Thoracic aorta (tissue), 2 donors: ENCODE data around the gene OR2L8. TPM values are rescaled to one million over a fixed set of nuclear protein-coding genes. Genes with fewer than 3 reads are reported as not detected.

Experiments used
- ATAC-seq: fragments of 150-250 bp; one replicate; pipeline ENCODE4 v1.8.0; 2017; ENCODE audit warnings: low read depth; ENCODE audit not compliant: insufficient number of reproducible peaks, low FRiP score
- DNase-seq: peaks from one replicate; pipeline ENCODE4 v3.0.0-alpha.2; 2020; ENCODE audit warnings: low spot score
- H3K27ac ChIP-seq, 2 donors: fragments of 200-600 bp; sonication (generic); 1 replicate in 1 of 2; 2 replicates in 1 of 2; pipeline ENCODE4 v1.5.1; 2016; ENCODE audit warnings: mild to moderate bottlenecking in 2 of 2, moderate library complexity in 2 of 2
- H3K27me3 ChIP-seq: fragments of 200-600 bp; sonication (generic); replicated peaks from 2 replicates; pipeline ENCODE4 v1.6.0; 2016; ENCODE audit warnings: mild to moderate bottlenecking; ENCODE audit not compliant: insufficient read depth
- H3K36me3 ChIP-seq: fragments of 200-600 bp; sonication (generic); one replicate; pipeline ENCODE4 v1.5.1; 2016
- H3K4me1 ChIP-seq, 2 donors: fragments of 200-600 bp; sonication (generic); 1 replicate in 1 of 2; 2 replicates in 1 of 2; pipeline versions ENCODE4 v1.5.1 to v1.6.0; 2016; ENCODE audit warnings: low read depth in 2 of 2, mild to moderate bottlenecking in 1 of 2; ENCODE audit not compliant: control insufficient read depth in 1 of 2
- H3K4me3 ChIP-seq: fragments of 200-600 bp; sonication (generic); 2 replicates; pipeline ENCODE4 v1.5.1; 2016; ENCODE audit warnings: mild to moderate bottlenecking
- H3K9me3 ChIP-seq: fragments of 200-600 bp; sonication (generic); 2 replicates; pipeline ENCODE4 v1.5.1; 2016
- total RNA-seq, 2 donors: library from RNA; depleted of rRNA; stranded (reverse); fragments of >200 nt; gene quantifications; one replicate each; pipeline versions ENCODE4 v1.1.0 to v1.2.3, GENCODE V29; 2016
- TF ChIP-seq, protein P1 (sequence below): fragments of 200-600 bp; sonication (generic); IDR thresholded peaks from one replicate; pipeline ENCODE4 v1.5.1; 2019; ENCODE audit warnings: antibody characterized with exemption

Gene OR2L8, protein sequence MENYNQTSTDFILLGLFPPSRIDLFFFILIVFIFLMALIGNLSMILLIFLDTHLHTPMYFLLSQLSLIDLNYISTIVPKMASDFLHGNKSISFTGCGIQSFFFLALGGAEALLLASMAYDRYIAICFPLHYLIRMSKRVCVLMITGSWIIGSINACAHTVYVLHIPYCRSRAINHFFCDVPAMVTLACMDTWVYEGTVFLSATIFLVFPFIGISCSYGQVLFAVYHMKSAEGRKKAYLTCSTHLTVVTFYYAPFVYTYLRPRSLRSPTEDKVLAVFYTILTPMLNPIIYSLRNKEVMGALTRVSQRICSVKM
- total RNA-seq, result not detected

DNA sequence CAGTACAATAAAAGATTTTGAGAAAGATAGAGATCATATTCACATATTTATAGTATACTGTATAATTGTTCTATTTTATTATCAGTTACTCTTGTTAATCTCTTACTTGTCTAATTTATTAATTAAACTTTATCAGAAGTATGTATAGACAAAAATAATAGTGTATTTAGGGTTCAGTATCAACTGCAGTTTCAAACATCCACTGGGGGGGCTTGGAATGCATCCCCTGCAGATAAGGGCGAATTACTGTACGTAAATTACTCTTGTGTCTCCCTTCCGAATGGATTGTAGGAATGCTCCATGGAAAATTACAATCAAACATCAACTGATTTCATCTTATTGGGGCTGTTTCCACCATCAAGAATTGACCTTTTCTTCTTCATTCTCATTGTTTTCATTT, at the start of gene OR2L8:
OR2L8 (plus strand) TSS at position 301 of the 400 bp plus-strand sequence; CDS start at position 301, 0 bp downstream.
- Histone ChIP-seq H3K36me3 (no peaks in the 10 kb centered on the region), H3K9me3 (no peaks in the 10 kb centered on the region), H3K4me1 (no peaks in the 10 kb centered on the region), H3K27me3 (no peaks in the 10 kb centered on the region), H3K4me3 (no peak within 1 kb of the TSS), H3K27ac (no peak within 1 kb of the TSS)
- TF ChIP-seq, protein P1, sequence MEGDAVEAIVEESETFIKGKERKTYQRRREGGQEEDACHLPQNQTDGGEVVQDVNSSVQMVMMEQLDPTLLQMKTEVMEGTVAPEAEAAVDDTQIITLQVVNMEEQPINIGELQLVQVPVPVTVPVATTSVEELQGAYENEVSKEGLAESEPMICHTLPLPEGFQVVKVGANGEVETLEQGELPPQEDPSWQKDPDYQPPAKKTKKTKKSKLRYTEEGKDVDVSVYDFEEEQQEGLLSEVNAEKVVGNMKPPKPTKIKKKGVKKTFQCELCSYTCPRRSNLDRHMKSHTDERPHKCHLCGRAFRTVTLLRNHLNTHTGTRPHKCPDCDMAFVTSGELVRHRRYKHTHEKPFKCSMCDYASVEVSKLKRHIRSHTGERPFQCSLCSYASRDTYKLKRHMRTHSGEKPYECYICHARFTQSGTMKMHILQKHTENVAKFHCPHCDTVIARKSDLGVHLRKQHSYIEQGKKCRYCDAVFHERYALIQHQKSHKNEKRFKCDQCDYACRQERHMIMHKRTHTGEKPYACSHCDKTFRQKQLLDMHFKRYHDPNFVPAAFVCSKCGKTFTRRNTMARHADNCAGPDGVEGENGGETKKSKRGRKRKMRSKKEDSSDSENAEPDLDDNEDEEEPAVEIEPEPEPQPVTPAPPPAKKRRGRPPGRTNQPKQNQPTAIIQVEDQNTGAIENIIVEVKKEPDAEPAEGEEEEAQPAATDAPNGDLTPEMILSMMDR, result no peak
- no peak for DNase-seq
- no peak for ATAC-seq

DNA sequence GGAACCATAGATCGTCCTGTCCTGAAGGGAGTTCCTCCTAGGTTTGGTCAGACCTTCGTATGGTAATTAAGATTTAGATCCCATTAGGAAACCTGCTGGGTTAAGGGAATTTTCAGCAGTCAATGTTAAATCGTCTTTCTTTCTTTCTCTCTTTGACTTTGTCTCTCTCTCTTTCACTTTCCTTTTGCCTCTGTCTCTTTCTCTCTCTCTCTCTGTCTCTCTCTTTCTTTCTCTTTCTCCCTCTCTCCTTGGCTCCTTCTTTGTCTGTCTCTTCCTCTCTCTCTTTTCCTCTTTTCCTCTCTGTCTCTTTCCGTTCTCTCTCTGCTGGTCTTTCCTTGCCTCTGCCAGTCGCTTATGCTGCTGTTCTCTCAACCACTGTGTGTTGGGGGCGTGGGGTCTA, 44.5 kb upstream of the OR2L8 start:
- H3K27me3 ChIP-seq, result no peaks in the 10 kb centered on the region
- no peaks in the 10 kb centered on the region for H3K4me1 ChIP-seq
- no peaks in the 10 kb centered on the region for H3K9me3 ChIP-seq
- no peak overlapping the region for H3K27ac ChIP-seq
- H3K4me3 ChIP-seq, result no peak overlapping the region
- ATAC-seq (no peak), DNase-seq (no peak)
- TF ChIP-seq, protein P1, result no peak
- H3K36me3 ChIP-seq, result no peaks in the 10 kb centered on the region

DNA sequence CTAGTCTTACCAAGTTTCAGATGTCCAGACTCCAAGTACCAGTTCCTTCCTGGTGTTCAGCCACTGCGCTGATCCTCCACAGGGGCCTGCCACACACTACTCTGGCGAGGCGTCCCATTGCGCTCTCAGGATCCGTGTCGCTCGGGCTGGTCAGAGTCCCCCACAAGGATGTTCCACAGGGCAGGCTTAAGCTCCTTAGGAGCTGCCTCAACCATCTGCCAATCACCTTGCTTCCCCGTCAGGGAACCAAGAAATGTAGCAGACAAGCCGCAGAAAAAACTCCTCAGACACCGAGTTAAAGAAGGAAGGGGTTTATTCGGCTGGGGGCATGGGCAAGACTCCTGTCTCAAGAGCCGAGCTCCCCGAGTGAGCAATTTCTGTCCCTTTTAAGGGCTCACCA, 43.5 kb upstream of the OR2L8 start:
- H3K27ac ChIP-seq, result no peak overlapping the region

DNA sequence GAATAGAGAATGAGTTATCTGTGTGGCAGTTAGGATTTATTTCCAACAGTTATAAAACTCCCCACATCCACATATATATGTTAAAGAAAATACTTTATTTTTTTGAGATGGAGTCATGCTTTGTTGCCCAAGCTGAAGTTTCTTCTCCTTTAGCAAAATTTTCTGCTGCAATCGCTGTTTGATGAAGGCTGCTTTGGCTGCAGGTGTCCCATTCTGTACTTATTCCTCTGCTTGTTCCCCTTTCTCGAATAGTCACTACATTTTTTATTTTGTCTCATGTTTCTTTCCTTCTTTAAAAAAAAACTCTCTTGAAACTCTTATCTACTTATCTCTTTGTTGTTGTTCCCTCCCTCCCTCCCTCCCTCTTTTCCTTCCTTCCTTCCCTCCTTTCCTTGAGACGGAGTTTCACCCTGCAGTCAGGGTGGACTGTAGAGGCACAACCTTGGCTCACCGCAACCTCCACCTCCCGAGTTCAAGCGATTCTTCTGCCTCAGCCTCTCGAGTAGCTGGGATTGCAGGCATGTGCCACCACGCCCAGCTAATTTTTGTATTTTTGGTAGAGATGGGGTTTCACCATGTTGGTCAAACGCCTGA, 42.7 kb upstream of the OR2L8 start:
- no peaks in the 10 kb centered on the region for H3K9me3 ChIP-seq
- no peaks in the 10 kb centered on the region for H3K4me1 ChIP-seq
- no peak overlapping the region for H3K27ac ChIP-seq
- no peaks in the 10 kb centered on the region for H3K36me3 ChIP-seq
- TF ChIP-seq, protein P1, result no peak
- no peaks in the 10 kb centered on the region for H3K27me3 ChIP-seq
- DNase-seq (no peak), ATAC-seq (no peak)
- peak overlapping the region; percentile 66 for H3K4me3 ChIP-seq

More for the DNA sequence above, 43.5 kb upstream of the OR2L8 start:
- H3K27me3 ChIP-seq, result no peaks in the 10 kb centered on the region
- DNase-seq (no peak), ATAC-seq (no peak)
- no peaks in the 10 kb centered on the region for H3K36me3 ChIP-seq
- H3K4me3 ChIP-seq, result no peak overlapping the region
- TF ChIP-seq, protein P1, result no peak
- H3K4me1 ChIP-seq, result no peaks in the 10 kb centered on the region
- no peaks in the 10 kb centered on the region for H3K9me3 ChIP-seq

DNA sequence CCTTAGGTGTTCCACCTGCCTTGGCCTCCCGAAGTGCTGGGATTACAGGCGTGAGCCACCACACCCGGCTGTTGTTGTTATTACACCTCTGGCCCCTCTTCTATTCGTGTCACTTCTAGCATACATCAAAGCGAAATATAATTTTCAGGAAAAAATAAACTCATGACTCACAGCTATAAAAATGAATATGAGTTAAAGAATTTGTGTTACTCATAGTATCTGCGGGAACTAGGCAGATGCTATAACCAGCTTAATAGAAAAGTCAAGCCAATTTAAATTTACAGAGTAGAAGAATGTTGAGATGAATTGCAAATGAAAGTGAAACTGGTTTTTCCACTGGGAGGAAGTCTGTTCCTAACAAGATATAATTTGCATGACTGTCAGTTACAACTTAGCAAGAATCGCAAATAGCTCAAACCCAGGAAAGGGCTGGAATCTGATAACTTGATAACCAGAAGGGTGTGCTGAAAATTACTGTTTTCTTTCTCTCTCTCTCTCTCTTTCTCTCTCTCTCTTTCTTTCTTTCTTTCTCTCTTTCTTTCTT, 42.1 kb upstream of the OR2L8 start:
- Histone ChIP-seq H3K27ac (no peak overlapping the region), H3K4me3 (peak overlapping the region; percentile 66), H3K36me3 (no peaks in the 10 kb centered on the region), H3K4me1 (no peaks in the 10 kb centered on the region), H3K27me3 (no peaks in the 10 kb centered on the region), H3K9me3 (no peaks in the 10 kb centered on the region)
- no peak for ATAC-seq
- TF ChIP-seq, protein P1, result no peak
- no peak for DNase-seq
